ENCODE data around the gene DCST1. TPM values are rescaled to one million over a fixed set of nuclear protein-coding genes. Genes with fewer than 3 reads are reported as not detected.

The DCST1 gene
- total and polyA plus RNA-seq, 2 of the 13 experiments (the other 11 are each of a cell fraction or from before 2014, with no cell fraction given): 0.04 TPM; not detected in 1

DNA sequence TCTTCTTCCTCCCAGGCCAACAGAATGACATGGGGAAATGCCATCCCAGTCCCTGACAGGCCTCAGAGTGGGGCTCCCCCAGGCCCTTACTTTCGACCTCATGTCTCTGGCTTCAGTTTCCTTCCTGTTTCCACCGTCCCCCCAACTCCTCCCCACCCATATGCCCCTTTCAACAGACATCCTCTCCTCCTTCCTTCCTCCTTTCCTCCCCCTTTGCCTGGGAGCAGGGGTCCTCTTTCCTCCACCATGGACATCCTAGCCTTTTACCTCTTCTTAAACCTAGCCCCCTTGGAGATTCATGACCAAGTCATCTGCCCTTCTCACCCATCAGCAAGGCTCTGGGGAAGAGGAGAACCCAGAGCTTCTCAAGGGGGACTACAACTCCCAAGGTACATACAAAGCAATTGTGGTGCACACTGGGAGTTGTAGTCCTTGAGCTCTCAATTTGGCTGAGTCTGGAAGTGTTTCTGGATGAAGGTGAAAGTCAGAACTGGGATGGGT is 27.0 kb upstream of the DCST1 start:
- no TSS peak for BruUV-seq (replicated peaks)
- peak overlapping the region; percentile 8 for H3K27ac ChIP-seq (ENCODE audit: extremely low read length, insufficient read depth, low read length)
- peaks cover 77% of the 10 kb centered on the region for H3K4me1 ChIP-seq (ENCODE audit: insufficient read depth, low read length)
- H3K79me2 ChIP-seq (ENCODE audit: insufficient read depth, low read length): peaks cover 46% of the 10 kb centered on the region
- no peaks in the 10 kb centered on the region; a peak in 1 of 5 replicates for H3K27me3 ChIP-seq (ENCODE audit: control insufficient read depth in 1 of 2, insufficient read depth in 2 of 2, low read length in 2 of 2)
- in situ Hi-C loops (cut with HindIII; ENCODE audit: extremely low pct_ligation_motif_present, low pct_unique_long_range_greater_than_20kb) (no loop called here), intact Hi-C loops (cut with micrococcal nuclease; ENCODE audit: unreplicated experiment) (no loop called here)
- peaks cover 5% of the 10 kb centered on the region; the same call in 1 of the 2 replicates for H4K20me1 ChIP-seq (ENCODE audit: insufficient read depth, low read length)
- CTCF ChIA-PET (ENCODE audit: low intra/inter-chr PET ratio, low total read pairs): no interaction called here
- peaks cover 1 to 6% of the 10 kb centered on the region in 2 experiments; a peak in 3 of 5 replicates for H3K36me3 ChIP-seq (replicated peaks in 1 of 2; ENCODE audit: control insufficient read depth in 1 of 2, insufficient read depth in 2 of 2, low read length in 2 of 2)
- no peak overlapping the region for H3K4me3 ChIP-seq (replicated peaks in 1 of 3; ENCODE audit: insufficient read depth in 1 of 3, low read depth in 2 of 3, low read length in 3 of 3)
- peak overlapping the region; percentile 36; the same call in 1 of the 2 replicates for H3K4me2 ChIP-seq (ENCODE audit: low read depth, low read length)
- H3K9me3 ChIP-seq (ENCODE audit: low read length): no peaks in the 10 kb centered on the region
- POLR2A ChIA-PET: interaction anchor here (1.0 to 1.6 kb wide), 4 partner anchors 11 to 50 kb away, joined by 3 to 10 read pairs (median 6); partner anchors contain the start of gene PBXIP1
- WGBS (ENCODE audit: low lambda C conversion rate): 83% methylated on average over 2 of the region's 2 CpGs
- DNase-seq (ENCODE audit: low spot score): no peak
- FAIRE-seq: no peak
- no peak overlapping the region for H2AFZ ChIP-seq (ENCODE audit: low read length)
- H3K9ac ChIP-seq (ENCODE audit: insufficient read depth, low read depth, low read length): no peak overlapping the region
- ATAC-seq: no peak
- TF ChIP-seq MIER2 (CRISPR knock-in tag; IDR thresholded peaks at IDR 0.05) (no peak), KLF9 (CRISPR knock-in tag; IDR thresholded peaks at IDR 0.05; ENCODE audit: low read depth) (no peak), ZKSCAN8 (CRISPR knock-in tag; IDR thresholded peaks at IDR 0.05; ENCODE audit: borderline replicate concordance) (no peak), ZNF672 (CRISPR knock-in tag; IDR thresholded peaks at IDR 0.05) (no peak), ZNF143 (CRISPR knock-in tag; IDR thresholded peaks at IDR 0.05) (peak; percentile 89), ZNF354B (CRISPR knock-in tag; IDR thresholded peaks at IDR 0.05) (no peak), BHLHE40 (IDR thresholded peaks at IDR 0.05; ENCODE audit: low read length) (no peak), GABPA (IDR thresholded peaks at IDR 0.05; ENCODE audit: low read depth, low read length) (no peak), GABPA (CRISPR knock-in tag; IDR thresholded peaks at IDR 0.05; ENCODE audit: low read depth) (peak; percentile 60), ZFP36L2 (CRISPR knock-in tag; IDR thresholded peaks at IDR 0.05) (no peak), ATF6 (CRISPR knock-in tag; conservative IDR thresholded peaks at IDR 0.05) (no peak), ZNF761 (CRISPR knock-in tag; conservative IDR thresholded peaks at IDR 0.05) (no peak), NR3C1 (CRISPR knock-in tag; IDR thresholded peaks at IDR 0.05) (no peak), SPEN (CRISPR knock-in tag; IDR thresholded peaks at IDR 0.05; ENCODE audit: low read depth) (no peak), ZFP36 (IDR thresholded peaks at IDR 0.05; ENCODE audit: borderline replicate concordance, low read depth, low read length, partially characterized antibody) (no peak), ZNF563 (CRISPR knock-in tag; IDR thresholded peaks at IDR 0.05) (no peak), ZNF207 (IDR thresholded peaks at IDR 0.05; ENCODE audit: borderline replicate concordance) (no peak), SETDB1 (CRISPR knock-in tag; IDR thresholded peaks at IDR 0.05; ENCODE audit: borderline replicate concordance) (no peak), RFX3 (CRISPR knock-in tag; IDR thresholded peaks at IDR 0.05) (no peak), SNAPC2 (CRISPR knock-in tag; IDR thresholded peaks at IDR 0.05) (no peak), CREM (IDR thresholded peaks at IDR 0.05) (peak; percentile 72; the same call in 1 of the 2 replicates), CREM (CRISPR knock-in tag; IDR thresholded peaks at IDR 0.05) (no peak), NFYB (CRISPR knock-in tag; IDR thresholded peaks at IDR 0.05) (no peak)
- TF ChIP-seq, protein P1, sequence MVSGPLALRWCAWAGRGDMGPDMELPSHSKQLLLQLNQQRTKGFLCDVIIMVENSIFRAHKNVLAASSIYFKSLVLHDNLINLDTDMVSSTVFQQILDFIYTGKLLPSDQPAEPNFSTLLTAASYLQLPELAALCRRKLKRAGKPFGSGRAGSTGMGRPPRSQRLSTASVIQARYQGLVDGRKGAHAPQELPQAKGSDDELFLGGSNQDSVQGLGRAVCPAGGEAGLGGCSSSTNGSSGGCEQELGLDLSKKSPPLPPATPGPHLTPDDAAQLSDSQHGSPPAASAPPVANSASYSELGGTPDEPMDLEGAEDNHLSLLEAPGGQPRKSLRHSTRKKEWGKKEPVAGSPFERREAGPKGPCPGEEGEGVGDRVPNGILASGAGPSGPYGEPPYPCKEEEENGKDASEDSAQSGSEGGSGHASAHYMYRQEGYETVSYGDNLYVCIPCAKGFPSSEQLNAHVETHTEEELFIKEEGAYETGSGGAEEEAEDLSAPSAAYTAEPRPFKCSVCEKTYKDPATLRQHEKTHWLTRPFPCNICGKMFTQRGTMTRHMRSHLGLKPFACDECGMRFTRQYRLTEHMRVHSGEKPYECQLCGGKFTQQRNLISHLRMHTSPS (CRISPR knock-in tag; IDR thresholded peaks at IDR 0.05; ENCODE audit: low read depth): no peak
- TF ChIP-seq, protein P2, sequence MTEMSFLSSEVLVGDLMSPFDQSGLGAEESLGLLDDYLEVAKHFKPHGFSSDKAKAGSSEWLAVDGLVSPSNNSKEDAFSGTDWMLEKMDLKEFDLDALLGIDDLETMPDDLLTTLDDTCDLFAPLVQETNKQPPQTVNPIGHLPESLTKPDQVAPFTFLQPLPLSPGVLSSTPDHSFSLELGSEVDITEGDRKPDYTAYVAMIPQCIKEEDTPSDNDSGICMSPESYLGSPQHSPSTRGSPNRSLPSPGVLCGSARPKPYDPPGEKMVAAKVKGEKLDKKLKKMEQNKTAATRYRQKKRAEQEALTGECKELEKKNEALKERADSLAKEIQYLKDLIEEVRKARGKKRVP (CRISPR knock-in tag; IDR thresholded peaks at IDR 0.05): no peak
